COLO829 (cell line): ENCODE measurements around the gene RYR3.

ENCODE experiments used
- DNase-seq: peaks from one replicate; pipeline ENCODE4 v3.0.0; 2012; ENCODE audit warnings: low spot score

Gene RYR3

DNA sequence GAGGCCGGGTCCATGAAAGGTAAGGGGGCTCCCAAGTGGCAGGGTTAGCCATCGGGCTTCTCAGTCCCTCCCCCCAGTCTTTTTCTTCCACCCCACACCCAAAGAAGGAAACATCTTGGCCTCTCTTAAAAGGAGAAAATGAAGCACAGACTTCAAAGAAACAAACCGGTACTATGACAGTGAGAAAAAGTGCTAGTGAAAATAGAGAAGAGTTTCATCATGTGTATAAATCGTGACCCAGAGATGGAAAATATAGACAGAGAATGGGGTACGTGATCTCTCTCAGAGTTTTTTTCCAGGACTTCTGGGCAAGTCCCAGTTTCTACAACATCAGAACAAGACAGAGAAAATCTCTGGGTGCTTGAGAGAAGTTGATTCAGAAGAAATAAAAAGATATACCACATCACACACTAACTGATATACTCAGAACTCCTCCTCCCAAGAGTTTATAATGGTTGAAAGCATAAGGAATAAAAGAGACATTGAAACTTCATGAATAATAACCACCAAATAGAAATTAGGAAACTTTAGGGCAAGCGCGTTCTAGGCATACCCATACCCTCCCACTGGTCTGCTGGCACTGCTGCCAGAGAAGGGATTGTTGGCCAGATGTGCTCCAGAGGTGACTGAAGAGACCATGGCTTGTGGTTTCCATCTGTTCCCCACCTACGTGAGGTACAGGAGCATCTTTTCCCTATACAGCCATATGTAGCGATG lies 338.6 kb downstream of the RYR3 start:
- DNase-seq: no peak

DNA sequence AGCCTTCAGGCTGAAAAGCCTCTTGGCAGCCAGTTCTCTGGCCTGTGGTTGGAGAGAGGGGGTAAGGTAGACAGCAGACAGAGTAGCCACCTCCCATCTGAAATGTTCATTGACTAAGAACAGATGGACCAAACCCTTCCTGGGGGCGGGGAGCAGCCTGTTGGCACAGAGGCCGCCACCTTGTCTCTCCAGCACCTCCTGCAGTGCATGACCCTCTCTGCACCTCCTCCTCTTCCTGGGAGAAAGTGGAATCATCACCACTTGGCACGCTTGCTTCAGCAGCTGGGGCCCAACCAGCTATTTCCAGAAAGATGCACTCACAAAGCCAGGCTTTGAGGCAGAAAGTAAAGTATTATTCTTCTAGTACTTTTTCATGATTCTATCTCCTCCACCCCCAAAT lies 344.1 kb downstream of the RYR3 start:
- peak; percentile 6 for DNase-seq

DNA sequence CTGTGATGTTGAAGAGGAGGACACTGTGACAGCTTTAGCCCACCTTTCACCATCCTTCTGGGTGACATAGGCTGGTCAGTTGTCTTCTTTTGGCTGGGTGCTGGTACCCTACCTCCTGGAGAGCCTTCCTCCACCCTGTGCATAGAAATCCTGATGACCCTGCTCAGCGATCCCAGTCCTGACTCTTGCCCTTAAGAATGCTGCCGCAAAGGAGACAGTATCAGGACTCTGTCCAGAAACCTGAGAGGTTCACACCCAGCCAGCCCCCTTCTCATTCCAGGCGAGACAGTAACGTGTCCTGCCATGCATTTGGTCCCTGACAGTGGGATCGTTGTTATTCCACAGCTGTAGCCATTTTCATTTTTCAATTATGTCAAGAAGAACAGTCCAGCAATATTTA lies 344.7 kb downstream of the RYR3 start:
- DNase-seq: no peak

DNA sequence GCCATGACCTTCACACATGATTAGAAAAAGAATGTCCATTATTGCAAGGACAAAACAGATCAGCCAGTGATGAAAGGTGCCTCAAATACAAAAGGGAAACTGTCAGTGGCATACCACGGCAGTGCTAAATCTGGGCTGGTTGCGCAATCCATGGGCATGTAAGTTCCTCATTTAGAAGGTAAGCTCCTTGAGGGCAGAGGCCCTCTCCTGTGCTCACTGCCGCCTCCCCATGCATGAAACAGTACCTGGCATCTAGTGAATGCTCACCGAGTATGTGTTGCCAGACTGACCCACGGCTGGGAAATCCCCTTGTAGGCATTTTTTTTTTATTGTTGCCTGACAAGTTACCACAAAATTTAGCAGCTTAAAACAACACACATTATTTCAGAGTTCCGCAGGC lies 345.4 kb downstream of the RYR3 start:
- no peak for DNase-seq

DNA sequence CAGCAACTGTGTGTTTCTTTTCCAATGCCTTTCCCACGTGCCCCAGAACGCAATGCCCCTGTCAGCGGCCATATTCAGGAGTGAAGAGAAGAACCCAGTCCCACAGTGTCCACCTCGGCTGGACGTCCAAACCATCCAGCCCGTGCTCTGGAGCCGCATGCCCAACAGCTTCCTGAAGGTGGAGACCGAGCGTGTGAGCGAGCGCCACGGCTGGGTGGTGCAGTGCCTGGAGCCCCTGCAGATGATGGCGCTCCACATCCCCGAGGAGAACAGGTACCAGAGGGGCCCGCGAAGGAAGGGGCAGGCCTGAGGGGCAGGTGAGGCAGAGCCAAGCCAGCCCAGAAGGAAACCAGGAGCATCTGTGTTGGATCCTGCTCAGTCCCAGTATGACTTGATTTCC lies 349.4 kb downstream of the RYR3 start:
- no peak for DNase-seq

DNA sequence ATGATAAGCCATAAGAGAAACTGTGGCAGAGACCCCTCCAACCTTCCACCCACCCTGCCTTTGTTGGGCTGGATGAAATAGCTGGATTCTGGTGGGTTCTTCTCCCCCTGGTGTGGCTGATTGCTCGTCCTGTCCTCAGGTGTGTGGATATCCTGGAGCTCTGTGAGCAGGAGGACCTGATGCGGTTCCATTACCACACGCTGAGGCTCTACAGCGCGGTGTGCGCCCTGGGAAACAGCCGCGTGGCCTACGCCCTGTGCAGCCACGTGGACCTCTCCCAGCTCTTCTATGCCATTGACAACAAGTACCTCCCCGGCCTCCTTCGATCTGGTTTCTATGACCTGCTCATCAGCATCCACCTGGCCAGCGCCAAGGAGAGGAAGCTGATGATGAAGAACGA lies 351.2 kb downstream of the RYR3 start:
- no peak for DNase-seq

DNA sequence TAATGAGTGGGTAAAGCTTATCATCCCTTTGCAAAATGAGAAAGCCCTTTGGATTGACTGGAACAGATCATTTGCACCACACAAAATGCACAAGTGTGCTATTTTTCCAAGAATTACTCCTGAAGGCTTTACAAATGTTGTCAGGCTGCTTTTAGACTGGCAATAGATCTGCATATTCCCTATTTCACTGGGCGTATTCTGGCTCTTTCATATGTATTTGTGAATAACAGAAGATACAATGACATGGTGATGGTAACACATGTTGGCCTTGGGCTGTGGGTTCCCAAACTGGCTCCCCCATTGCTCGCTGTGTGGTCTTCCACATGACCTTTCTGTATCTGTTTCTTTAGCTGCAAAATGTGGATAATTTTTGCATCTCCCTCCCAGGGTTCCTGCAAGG lies 354.2 kb downstream of the RYR3 start:
- DNase-seq: no peak

DNA sequence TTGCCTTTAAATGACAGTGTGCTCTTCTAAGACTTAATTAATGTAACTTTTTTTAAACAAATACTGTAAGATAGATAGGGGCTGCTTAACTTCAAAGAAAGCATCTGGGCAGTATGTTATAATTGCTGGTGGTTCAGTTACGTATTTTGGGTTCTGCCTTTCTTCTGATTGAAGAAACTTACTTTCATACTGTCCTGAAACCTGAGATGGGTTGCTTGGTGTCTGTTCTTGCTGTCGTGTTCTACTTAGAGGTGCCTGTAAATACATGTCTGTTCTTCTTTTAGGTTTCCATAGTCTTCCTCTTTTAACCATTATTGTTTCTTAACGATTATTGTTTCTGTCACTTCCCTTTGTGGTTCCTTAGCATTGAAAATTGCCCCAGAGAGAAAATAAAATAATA lies 359.8 kb downstream of the RYR3 start:
- DNase-seq: no peak

DNA sequence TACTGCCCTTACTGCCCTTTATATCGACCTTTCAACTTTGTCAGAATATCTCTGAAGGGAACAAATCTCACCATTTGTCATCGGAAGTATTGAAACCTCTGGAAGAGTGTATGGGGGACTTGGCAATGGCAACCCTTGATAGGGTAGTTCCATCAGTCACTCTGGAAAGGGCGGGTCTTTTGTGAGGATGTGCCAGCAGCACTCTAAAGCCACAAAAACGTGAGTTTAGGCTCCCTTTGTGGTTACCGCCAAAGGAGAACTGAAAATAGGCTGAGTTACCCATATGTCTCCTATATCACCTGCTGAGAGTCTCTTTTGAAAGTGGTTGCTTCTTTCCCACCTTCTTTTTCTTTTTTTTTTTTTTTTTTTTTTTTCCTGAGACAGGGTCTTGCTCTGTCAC lies 360.7 kb downstream of the RYR3 start:
- DNase-seq: no peak

DNA sequence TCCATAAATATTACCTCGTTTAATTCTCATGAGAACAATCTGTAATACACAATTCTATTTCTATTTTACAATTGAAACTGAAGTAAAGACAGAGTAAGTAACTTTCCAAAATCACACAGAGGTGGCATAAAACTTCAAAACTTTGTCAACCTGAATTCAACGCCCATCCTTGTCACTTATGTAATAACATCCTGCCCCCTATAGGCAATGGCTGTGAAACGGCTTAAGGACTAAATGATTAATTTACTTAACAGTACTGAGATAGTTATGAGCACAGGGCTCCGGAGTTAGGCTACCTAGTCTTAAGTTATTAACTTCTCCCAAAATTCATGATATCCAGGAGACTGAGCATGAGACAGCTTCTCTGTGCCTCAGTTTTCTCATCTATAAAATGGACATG lies 364.5 kb downstream of the RYR3 start:
- peak; percentile 34 for DNase-seq

DNA sequence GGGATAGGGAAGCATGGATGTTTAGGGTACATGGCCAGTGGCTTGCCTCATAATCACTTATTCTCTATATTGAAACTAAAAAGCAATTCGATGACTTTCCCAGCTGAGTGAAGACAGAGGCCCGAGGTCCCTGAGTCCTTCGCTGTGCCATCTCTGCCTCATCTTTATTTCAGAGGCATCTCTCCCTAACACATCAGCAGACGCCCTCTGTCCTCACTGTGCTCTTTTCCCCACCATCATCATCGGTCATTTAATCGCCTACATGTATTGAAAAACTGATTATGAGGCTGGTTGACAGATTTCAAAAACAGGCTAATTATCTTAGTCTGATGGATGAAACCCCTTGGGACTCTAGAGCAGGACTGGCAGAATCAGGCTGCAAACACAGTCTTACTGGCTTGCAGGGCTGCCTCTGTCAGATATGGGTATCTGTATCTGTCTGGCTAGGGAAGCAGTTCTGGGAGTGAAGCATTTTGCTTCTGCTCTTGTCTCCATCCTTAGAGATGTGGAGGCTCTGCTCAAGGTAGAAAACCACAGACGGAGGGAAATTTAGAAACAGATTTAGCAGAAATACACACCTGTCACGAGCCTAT lies 366.6 kb downstream of the RYR3 start:
- no peak for DNase-seq

DNA sequence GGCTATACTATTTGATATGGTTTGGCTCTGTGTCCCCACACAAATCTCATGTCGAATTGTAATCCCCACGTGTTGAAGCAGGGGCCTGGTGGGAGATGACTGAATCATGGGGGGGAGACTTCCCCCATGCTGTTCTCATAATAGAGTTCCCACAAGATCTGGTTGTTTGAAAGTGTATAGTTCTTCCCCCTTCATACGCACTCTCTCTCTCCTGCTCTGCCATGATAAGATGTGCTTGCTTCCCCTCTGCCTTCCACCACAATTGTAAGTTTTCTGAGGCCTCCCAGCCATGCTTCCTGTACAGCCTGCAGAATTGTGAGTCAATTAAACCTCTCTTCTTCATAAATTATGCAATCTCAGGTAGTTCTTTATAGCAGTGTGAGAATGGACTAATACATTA lies 367.4 kb downstream of the RYR3 start:
- no peak for DNase-seq

DNA sequence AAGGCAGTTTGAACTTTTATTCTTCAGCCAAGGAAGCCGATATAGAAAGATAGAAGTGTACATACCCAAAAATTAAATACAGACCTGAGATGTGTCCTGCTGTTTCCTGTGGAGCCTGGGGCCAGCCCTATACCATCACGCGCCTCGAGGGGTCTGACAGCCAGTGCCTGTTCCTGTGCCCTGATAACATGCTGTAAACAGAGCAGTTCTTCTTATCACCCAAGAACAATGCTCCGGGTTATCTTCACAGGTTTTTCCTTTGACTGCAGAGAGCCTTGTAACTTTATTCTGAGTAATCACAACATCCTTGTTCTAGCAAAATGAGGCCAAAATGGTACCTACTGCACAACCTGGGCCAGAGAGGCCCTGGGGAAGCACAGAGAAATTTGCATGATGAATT lies 367.8 kb downstream of the RYR3 start:
- DNase-seq: no peak

DNA sequence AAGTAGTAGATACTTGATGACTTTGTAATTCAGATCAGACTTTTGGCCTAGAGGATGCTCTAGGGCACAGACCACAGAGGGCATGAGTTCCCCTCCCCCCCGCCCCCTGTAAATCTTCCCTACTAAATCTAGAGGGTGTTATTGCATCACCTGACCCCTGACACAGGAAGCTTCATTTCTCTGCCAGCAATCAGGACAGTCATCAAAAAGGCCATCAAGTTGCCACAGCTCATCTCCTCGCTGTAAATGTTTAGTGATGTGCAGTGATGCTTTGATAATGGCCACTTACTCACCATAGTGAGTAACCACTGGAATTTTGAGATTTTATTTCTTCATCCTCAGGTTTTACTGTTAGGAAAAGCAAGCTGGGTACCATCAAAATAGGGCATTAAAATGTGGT lies 368.3 kb downstream of the RYR3 start:
- no peak for DNase-seq

DNA sequence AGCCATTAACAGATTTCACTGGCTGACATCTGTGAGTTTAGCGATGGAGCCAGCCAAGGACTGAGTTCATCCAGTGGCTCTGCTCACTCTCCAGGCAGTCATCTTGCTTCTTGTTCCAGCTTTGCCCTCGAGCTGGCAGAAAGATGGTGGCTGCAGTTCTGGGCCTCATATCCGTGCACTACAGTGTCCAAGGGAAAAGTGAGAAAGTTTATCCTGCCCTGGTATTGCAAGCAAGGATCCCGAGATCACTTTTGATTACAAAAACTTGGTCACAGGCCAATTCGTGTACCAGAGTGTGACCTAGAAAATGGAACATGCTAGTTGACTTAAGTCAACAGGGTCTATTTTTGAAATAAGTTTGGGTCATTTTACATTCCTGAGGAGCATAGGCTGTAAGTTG lies 369.6 kb downstream of the RYR3 start:
- DNase-seq: no peak

DNA sequence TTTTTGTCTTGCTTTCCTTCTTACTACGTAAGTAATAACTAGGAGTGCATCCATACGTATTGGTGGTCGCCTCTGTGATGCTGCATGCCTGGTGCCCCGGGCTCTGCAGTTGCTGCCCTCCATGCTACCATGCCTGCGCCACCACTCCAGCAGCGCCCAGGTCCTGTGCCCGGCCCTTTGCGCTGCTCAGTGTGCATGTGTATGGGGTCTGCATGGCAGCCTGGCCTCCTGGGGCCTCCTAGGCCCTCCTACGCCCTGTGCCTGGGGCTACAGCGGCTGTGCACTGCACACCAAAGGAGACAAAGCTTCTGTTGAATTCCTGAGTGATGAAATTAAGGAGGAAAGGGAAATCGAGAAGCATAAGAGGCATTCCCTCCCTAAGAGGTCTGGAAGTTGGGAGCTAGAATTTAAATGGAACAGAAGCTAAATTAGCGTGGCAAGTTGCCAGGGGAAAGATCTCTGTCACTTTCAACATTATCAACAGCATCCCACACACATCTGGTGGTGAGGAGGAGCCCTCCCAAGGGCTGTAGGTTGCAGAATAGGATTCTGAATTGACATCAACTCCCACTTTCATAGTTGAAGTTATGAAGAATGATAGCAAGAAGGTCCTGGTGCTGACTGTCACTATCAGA lies 382.5 kb downstream of the RYR3 start:
- no peak for DNase-seq

DNA sequence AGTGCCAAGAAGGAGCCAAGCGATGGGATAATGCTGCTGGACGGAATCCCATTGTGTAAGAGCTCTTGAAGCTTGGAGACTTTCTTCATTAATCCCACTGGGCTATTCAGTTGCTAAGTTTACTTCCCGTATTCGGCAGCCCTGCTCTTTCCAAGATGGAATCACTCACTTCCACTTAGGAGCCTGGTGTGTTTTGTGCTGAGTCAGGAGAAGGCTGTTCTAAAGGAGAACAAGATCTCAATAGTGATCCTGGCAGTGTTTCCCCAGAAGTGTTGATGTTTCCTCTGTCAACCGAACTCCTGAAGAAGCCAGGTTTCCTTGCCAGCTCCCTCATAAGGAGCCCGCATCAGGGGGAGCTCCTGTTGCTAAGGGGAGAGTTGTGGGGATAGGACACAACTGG lies 387.4 kb downstream of the RYR3 start:
- DNase-seq: no peak

DNA sequence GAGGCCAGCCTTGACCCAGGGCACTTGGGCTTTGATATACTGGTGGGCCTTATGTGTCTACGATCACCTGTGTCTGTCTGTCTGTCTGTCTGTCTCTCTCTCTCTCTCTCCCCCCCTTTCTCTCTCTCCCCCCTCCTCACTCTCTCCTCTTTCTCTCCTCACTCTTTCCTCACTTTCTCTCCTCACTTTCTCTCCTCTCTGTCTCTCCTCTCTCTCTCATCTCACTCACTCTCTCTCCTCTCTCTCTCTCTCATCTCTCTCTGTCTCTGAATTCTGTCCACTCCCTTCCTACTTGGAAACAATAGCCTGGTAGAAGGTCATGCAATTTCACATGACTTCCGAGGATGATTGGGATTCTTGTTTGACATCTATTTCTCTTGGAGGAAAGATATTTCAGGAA lies 388.4 kb downstream of the RYR3 start:
- no peak for DNase-seq

DNA sequence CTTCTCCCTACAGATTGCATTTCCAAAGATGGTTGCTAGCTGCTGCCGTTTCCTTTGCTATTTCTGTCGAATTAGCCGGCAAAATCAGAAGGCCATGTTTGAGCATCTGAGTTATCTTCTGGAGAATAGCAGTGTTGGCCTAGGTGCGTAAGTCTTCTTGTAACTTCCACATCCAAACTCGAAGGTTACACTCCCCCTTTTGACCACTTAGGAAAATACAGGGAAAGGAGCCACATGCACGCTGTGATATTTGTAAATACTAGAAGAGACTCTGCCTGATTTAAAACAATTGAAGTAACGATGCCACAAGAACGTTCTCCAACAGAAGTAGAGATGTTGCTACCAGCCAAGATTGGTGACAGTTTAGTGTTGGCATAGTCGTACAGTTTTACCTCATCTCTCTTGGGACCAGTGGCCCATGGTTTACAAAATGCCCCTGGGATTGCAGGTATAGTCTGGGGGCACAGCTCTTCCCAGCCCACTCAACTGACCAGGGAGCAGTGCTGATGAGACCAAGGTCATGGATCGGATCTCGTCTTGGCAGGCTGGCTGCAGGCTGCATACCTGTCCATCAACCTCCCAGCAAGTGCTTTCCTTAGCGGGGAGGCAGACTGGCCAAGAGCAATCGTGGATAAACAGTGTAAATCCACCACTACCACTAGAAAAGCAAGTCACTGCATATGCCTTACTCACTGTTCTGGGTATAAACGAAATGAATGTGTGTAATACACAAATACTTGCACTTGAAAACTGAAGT lies 389.1 kb downstream of the RYR3 start:
- DNase-seq: no peak

DNA sequence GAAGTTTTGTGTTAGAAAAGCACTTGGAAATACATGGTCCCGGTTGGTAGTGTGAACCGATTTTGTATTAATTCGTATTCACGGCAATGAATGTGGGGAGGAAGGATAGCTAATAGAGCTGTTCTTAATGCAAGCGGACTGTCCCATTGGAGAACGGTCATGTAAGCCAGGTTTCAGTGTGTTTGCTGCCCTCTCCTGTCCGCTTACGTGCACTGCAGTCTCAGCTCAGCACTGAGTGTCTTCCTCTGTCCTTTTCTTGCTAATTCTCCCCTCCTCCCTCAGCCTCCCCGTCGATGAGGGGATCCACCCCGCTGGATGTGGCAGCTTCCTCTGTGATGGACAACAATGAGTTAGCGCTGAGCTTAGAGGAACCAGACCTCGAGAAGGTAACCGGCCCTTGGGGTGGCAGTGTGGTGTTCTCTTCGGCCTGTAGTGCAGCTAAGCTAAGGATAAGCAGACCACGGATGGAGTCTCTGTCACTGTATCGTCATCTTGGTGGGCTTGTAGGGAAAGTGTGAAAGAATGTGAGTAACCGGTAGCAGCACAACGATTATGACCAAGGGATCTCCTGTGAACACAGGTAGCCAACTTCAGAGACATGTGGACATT lies 390.0 kb downstream of the RYR3 start:
- DNase-seq: peak; percentile 43

DNA sequence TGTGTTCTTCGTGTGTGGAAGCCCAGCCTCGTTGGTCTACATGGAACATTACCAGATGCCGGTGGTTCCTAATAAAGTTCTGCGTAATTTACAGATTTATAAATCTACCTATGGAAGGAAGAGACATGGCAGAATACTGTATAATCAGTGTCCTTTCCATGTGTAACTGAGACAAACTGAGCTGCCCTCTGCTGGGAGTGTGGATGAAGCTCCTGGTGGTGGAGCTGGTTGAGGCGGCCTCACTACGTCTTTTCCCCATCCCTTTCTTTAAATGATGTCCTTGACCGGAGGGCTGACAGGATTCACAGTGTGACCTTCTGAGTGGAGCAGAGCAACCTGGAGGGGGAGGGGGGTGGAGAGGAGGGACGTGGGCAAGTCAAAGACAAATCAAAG lies 390.5 kb downstream of the RYR3 start:
- DNase-seq: no peak

DNA sequence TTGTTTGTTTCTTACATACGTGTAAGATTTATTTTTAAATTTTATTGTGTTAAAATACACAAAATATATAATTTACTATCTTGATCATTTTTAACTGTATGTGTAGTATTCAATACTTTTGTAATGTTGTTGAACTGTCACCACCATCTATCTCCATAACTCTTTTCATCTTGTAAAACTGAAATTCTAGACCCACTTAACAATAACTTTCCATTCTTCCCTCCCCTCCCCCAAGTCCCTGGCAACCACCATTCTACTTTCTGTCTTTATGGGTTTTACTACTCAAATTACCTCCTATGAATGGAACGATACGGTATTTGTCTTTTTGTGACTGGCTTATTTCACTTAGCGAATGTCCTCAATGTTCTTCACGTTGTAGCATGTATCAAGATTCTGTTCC lies 395.4 kb downstream of the RYR3 start:
- DNase-seq: no peak

DNA sequence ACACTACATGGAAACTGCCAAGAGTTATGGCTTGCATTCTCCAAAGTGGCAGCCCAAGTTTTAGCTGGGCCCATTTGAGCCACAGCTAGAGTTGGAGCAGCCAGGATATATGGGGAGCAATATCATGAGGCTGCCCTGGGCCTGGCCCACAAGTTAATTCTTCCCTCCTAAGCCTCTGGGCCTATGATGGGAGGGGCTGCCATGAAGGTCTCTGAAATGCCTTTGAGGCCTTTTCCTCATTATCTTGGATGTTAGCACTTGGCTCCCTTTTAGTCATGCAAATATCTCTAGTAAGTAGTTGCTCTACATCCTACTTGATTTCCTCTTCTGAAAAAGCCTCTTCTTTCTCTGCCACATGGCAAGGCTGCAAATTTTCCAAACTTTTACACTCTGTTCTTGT lies 400.0 kb downstream of the RYR3 start:
- no peak for DNase-seq
